Measurements from ENCODE around the gene ERGIC1.

The ERGIC1 gene

DNA sequence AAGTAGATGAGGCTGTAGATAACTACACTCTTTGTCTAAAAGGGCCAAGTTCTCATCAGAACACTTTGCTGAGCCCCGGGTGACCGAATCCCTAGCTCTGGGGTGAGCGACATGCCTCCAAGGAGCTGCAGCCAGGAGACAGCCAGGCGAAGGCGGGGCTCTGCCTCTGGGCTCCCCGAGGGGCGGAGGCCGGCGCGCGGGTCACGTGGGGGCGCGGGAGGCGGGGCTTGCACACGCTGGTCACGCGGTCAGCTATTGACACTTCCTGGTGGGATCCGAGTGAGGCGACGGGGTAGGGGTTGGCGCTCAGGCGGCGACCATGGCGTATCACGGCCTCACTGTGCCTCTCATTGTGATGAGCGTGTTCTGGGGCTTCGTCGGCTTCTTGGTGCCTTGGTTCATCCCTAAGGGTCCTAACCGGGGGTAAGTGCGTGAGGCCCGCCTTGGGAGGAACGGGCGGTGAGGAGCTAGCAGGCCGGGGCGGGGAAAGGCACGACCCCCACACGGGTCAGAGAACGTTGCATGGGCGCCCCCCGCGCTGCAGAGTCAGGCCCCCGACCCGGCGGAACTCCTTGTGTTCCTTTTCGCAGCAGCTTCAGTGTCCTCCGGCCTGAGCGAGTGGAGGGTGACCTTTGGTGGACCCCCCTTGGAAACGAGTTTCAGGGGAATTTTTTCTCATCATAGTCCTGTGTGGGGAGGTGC is 149.6 kb downstream of the ERGIC1 start, which contains the start of gene ATP6V0E1:
Gene ATP6V0E1, plus strand, starts transcription at position 230 of the 702 bp plus-strand sequence. Its CDS starts 90 bp downstream, at position 320.
- Mint-ChIP-seq H3K4me1 (peaks cover 32% of the 10 kb centered on the region), H3K27ac (ENCODE audit: low read depth) (peak within 1 kb of the TSS; percentile 95), H3K27me3 (no peaks in the 10 kb centered on the region), H3K9me3 (no peaks in the 10 kb centered on the region), H3K36me3 (ENCODE audit: insufficient read depth) (peaks cover 35% of the 10 kb centered on the region), H3K4me3 (peak within 1 kb of the TSS; percentile 95)
- peak; percentile 87 to 92 for DNase-seq (ENCODE audit: low spot score in 2 of 2)
- peak; percentile 85 for ATAC-seq (replicated peaks; ENCODE audit: extremely low read depth, poor library complexity, severe bottlenecking)

DNA sequence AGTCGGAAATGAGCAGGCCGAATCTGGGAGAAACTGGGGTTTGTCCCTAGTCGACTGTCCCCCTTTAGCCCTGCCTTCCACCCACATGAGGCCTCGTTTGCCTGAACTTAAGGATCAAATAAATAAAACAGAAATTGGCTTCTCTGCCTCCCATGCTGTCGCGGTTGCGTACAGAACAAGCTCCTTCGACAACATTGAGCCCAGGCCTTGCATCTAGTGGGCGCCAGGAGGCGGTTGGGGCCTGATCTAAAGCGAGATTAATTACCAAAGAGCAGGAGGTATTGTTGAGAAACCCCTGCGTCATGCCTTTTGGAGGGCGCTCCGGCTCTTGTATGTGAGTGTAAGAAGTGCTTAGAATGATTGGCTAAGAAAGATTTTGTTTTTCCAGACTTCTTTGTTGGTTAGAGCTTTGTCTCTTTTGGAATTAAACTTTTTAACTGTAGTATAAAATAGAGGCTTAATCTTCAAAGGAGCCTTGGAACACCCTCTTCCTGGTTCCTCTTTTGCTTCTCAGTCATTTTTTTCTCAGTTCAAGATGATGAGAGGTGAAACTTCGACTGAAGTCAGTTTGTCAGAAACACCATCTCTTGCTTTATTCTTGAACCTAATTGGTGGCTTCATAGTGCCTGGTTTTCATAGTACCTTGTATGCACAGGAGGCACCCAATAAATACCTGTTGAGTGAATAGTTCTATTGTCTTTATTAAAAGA is 150.3 kb downstream of the ERGIC1 start:
- DNase-seq (ENCODE audit: low spot score in 2 of 2) (peak; percentile 59 to 72), ATAC-seq (replicated peaks; ENCODE audit: extremely low read depth, poor library complexity, severe bottlenecking) (peak; percentile 91)
- Mint-ChIP-seq H3K4me3 (peak overlapping the region; percentile 95), H3K27ac (ENCODE audit: low read depth) (peak overlapping the region; percentile 95), H3K27me3 (no peaks in the 10 kb centered on the region), H3K9me3 (no peaks in the 10 kb centered on the region), H3K4me1 (peaks cover 35% of the 10 kb centered on the region), H3K36me3 (ENCODE audit: insufficient read depth) (peaks cover 39% of the 10 kb centered on the region)

DNA sequence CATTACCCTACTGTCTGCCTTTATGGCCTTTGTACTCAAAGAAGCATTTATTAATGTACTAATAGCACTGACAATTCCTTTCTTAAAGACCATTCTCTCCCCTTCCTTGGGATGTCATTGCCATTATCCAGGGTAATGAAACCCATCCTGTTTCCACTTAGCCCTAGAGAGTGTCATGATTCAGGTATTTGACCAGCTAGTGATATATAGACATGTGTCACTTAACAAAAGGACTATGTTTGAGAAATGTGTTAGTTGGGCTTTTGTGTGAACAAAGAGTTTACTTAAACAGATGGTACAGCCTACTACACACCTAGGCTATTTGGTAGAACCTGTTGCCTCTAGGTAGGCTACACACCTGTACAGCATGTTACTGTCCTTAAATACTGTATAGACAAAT is 151.5 kb downstream of the ERGIC1 start:
- Mint-ChIP-seq H3K4me1 (peaks cover 38% of the 10 kb centered on the region), H3K27ac (ENCODE audit: low read depth) (peak overlapping the region; percentile 83), H3K9me3 (no peaks in the 10 kb centered on the region), H3K36me3 (ENCODE audit: insufficient read depth) (peaks cover 42% of the 10 kb centered on the region), H3K4me3 (peak overlapping the region; percentile 73), H3K27me3 (no peaks in the 10 kb centered on the region)
- ATAC-seq (replicated peaks; ENCODE audit: extremely low read depth, poor library complexity, severe bottlenecking): no peak
- no peak for DNase-seq (ENCODE audit: low spot score in 2 of 2)

DNA sequence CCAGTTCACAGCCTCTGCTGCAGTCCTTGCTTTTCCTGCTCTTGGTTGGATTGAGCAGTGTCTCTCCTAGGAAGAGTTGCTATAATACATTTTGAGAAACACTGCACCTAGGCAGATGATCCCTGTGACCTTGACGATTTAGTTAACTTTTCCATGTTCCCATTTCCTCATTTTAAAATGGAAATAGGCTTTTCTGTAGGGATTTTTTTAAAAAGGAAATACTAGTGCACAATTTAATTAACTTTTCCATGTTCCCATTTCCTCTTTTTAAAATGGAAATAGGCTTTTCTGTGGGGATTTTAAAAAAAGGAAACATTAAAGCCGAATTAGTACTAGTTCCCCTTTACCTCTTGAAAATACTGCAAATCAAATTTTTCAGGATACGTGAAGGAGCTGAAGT is 154.2 kb downstream of the ERGIC1 start:
- no peak for ATAC-seq (replicated peaks; ENCODE audit: extremely low read depth, poor library complexity, severe bottlenecking)

DNA sequence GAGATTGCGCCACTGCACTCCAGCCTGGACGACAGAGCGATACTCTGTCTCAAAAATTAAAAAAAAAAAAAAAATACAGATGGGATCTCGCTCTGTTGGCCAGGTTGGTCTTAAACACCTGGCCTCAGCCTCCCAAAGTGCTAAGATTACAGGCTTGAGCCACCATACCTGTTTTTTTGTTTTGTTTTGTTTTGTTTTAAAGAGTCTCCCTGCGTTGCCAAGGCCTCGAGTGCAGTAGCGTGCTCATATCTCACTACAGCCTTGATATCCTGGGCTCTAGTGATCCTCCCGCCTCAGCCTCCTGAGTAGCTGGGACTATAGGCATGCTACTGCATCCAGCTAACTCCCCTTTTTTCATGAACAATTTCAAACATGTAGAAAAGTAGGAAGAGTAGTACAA is 156.7 kb downstream of the ERGIC1 start:
- no peaks in the 10 kb centered on the region for H3K9me3 Mint-ChIP-seq
- no peak overlapping the region for H3K27ac Mint-ChIP-seq (ENCODE audit: low read depth)
- DNase-seq (ENCODE audit: low spot score in 2 of 2) (no peak), ATAC-seq (replicated peaks; ENCODE audit: extremely low read depth, poor library complexity, severe bottlenecking) (no peak)
- peaks cover 45% of the 10 kb centered on the region for H3K36me3 Mint-ChIP-seq (ENCODE audit: insufficient read depth)
- no peaks in the 10 kb centered on the region for H3K27me3 Mint-ChIP-seq
- peaks cover 49% of the 10 kb centered on the region for H3K4me1 Mint-ChIP-seq
- no peak overlapping the region for H3K4me3 Mint-ChIP-seq

More for the DNA sequence above, 154.2 kb downstream of the ERGIC1 start:
- no peak for DNase-seq (ENCODE audit: low spot score in 2 of 2)
- Mint-ChIP-seq H3K36me3 (ENCODE audit: insufficient read depth) (peaks cover 44% of the 10 kb centered on the region), H3K4me1 (peaks cover 61% of the 10 kb centered on the region), H3K27me3 (no peaks in the 10 kb centered on the region), H3K9me3 (no peaks in the 10 kb centered on the region), H3K4me3 (no peak overlapping the region), H3K27ac (ENCODE audit: low read depth) (no peak overlapping the region)

DNA sequence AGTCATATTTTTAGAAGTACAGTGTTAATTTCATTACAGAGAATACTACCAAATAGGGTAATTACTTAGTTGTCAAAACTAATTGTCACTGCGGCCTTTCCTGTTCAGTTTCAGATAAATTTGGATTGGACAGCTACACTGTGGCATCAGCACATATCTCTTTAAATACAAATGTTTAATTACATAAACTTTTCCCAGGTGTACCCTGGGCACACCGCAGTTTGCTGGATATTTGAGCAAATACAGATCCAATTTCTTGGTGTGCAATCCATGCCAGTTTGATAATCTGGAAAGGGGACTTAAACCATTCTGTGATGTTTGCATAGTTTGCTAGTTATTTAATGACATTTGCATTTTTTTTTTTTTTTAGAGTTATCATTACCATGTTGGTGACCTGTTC is 160.4 kb downstream of the ERGIC1 start:
- Mint-ChIP-seq H3K4me3 (no peak overlapping the region), H3K36me3 (ENCODE audit: insufficient read depth) (peaks cover 39% of the 10 kb centered on the region), H3K27me3 (no peaks in the 10 kb centered on the region), H3K9me3 (no peaks in the 10 kb centered on the region), H3K4me1 (peaks cover 36% of the 10 kb centered on the region), H3K27ac (ENCODE audit: low read depth) (peak overlapping the region; percentile 35)
- DNase-seq (ENCODE audit: low spot score in 2 of 2) (no peak), ATAC-seq (replicated peaks; ENCODE audit: extremely low read depth, poor library complexity, severe bottlenecking) (no peak)

DNA sequence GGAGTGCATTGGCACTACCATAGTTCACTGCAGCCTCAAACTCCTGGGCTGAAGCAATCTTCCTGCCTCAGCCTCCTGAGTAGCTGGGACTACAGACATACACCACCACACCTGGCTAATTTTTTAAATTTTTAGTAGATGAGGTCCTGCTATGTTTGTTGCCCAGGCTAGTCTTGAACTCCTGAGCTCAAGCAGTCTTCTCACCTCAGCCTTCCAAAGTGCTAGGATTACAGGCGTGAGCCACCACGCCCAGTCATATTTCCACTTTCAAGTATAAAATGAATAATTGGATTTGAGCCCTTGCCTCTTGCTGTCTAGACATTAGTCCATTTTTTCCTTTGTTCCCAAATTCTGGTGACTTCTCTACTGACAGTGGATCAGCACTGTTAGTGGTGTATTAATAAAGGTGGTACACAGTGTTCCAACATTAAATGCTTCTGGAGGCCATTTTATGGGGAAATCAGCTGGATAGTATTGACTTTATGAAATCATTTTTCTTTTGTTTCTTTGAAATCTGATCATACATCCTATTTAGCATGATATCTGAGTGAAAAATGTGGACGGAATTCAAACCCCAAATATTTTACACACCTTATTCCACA is 165.4 kb downstream of the ERGIC1 start:
- Mint-ChIP-seq H3K4me1 (peaks cover 41% of the 10 kb centered on the region), H3K4me3 (no peak overlapping the region), H3K27me3 (no peaks in the 10 kb centered on the region), H3K9me3 (no peaks in the 10 kb centered on the region), H3K27ac (ENCODE audit: low read depth) (peak overlapping the region; percentile 46), H3K36me3 (ENCODE audit: insufficient read depth) (peaks cover 32% of the 10 kb centered on the region)
- no peak for DNase-seq (ENCODE audit: low spot score in 2 of 2)
- ATAC-seq (replicated peaks; ENCODE audit: extremely low read depth, poor library complexity, severe bottlenecking): no peak

DNA sequence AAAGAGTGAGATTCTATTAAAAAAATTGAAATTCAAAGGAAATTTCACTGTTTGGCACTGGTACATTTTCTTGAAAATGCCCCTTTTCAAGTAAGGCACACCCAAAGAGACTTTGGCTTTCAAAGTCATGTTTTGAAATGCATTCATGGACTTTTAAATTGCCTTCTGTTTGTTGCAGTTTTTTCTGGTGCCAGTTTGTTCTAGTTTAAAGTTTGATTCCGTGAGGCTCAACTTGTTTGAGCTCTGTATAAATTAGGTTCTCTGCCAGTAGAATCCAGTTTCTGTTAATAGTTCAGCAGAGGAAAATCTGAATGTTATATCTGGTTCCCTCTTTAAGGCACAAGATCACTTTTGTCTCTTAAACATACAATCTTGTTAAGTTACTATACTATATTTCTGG is 165.9 kb downstream of the ERGIC1 start:
- Mint-ChIP-seq H3K4me3 (no peak overlapping the region), H3K36me3 (ENCODE audit: insufficient read depth) (peaks cover 32% of the 10 kb centered on the region), H3K9me3 (no peaks in the 10 kb centered on the region), H3K27me3 (no peaks in the 10 kb centered on the region), H3K4me1 (peaks cover 46% of the 10 kb centered on the region), H3K27ac (ENCODE audit: low read depth) (peak overlapping the region; percentile 46)
- DNase-seq (ENCODE audit: low spot score in 2 of 2): no peak
- ATAC-seq (replicated peaks; ENCODE audit: extremely low read depth, poor library complexity, severe bottlenecking): no peak

DNA sequence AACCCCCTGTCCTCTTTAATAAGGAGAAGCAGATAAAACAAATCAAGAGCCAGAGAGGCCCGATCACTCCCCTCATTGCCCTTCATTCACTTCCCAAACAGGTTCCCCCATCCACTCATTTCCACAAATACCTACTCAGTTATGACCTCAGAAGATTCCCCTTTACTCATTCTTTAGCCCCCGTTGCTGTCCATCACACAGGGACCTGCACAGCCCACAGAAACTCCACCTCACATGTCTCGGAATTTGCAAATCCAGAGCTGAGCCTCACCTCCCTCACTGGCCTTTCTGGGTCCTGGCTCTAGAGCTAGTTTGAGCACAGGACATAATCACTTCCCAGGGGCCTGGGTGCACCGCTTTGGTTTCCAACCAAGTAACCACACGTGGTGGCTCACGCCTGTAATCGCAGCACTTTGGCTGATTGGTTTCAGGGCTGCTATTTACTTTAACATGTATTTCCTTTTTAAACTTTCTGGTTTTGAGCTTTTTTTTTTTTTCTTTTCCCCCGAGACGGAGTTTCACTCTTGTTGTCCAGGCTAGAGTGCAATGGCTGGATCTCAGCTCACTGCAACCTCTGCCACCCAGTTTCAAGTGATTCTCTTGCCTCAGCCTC is 167.3 kb downstream of the ERGIC1 start:
- Mint-ChIP-seq H3K27me3 (no peaks in the 10 kb centered on the region), H3K4me1 (peaks cover 56% of the 10 kb centered on the region), H3K27ac (ENCODE audit: low read depth) (peak overlapping the region; percentile 81), H3K4me3 (peak overlapping the region; percentile 61), H3K9me3 (no peaks in the 10 kb centered on the region), H3K36me3 (ENCODE audit: insufficient read depth) (peaks cover 21% of the 10 kb centered on the region)
- no peak for DNase-seq (ENCODE audit: low spot score in 2 of 2)
- peak; percentile 76 for ATAC-seq (replicated peaks; ENCODE audit: extremely low read depth, poor library complexity, severe bottlenecking)

All from central memory CD8-positive, alpha-beta T cell (primary cell).